HG03432 (cell line): Measurements from ENCODE around the gene REG1A.

Experiments used
- ATAC-seq: cut with Tn5 transposase; IDR thresholded peaks from one replicate; pipeline ENCODE4 v1.9.1; 2021; ENCODE audit warnings: mild to moderate bottlenecking, moderate library complexity; ENCODE audit not compliant: unreplicated experiment

REG1A gene

GRCh38 chr2:79124907-79125720 lies 4.8 kb downstream of the REG1A start:
- ATAC-seq, result no peak

GRCh38 chr2:79125721-79125985 lies 5.4 kb downstream of the REG1A start:
- no peak for ATAC-seq

- no peak for ATAC-seq
These were observed 8.1 kb downstream of the REG1A start for GRCh38 chr2:79128406-79128805.

DNA sequence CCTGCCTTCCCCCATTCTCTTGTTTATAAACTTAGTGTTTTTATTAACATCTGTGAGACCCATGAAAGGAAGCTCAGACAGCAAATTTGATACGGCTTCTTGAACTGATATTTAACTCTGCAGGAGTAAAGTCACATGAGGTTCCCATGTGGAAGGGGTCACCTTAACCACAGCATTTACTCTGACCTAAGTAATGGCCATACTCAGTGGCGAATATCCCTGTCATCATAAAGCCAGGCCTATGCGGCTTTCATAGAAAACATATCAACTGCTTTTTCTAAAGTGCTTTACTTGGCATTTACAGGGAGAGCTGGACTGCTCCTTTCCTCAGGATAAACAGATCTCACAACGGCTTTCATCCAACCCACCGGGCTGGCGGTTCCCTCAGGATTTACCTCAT lies 9.0 kb downstream of the REG1A start:
- no peak for ATAC-seq

DNA sequence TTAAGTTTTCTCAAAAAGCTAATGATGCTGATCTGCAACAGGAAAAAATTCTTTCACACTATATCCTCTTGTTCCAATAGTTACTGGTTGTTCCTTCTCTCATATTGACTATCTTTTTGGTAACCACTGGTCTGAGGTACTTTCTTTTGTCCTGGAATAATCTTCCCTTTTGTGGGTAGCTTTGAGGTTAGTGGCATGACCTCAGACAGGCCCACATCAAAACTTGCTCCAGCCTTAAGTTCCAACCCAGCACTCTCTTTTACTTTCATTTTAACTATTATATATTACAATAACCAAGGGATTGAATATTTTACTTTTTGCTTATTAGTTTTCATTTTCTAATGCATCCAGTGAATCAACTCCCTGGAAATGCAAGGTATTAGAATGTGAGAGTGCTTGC lies 9.5 kb downstream of the REG1A start:
- no peak for ATAC-seq

GRCh38 chr2:79131687-79132086 lies 11.4 kb downstream of the REG1A start:
- no peak for ATAC-seq

DNA sequence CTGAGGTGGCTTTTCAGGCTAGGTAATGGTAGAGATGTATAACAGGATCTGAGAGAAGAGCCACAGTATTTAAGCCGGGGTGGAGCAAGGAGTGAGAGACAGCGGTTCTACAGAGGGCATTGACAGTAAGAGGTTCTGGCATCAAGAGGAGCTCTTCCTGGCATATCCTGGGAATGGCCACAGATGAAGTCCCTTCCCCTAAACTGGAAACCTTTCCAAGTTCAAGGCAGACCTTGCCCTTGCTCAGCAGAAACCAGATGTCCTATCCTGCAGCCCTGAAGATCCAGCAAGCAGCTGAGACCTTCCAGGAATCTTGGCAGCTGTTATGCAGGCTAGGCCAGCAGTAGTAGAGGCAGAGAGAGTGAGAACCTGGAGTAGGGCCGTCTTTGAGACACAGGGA lies 18.1 kb downstream of the REG1A start:
- ATAC-seq, result no peak

- no peak for ATAC-seq
These were observed 19.1 kb downstream of the REG1A start for GRCh38 chr2:79139423-79139822.

- no peak for ATAC-seq
These were observed 35.7 kb downstream of the REG1A start for GRCh38 chr2:79155826-79156476.

DNA sequence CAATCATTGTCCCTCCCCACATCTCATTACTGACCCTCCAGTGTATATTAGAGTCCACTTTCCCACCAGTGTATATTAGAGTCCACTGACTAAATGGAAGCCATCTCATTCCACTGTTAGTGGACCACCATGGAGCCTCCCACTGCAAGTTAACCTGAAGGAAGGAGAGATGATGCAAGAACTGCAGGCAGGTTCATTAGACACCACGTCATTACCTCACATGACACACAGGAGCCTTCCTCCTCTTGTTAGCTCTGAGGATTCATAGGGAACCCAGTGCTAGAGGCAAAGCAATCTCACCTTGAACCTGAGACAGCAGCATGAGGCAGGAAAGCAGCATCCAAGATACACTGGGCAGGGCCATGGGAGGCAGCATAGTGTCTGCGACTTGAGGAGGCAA lies 38.7 kb downstream of the REG1A start:
- no peak for ATAC-seq

- no peak for ATAC-seq
These were observed 39.4 kb downstream of the REG1A start, which contains the start of gene REG3A for GRCh38 chr2:79159653-79160052. TSS of gene REG3A (minus strand) at chr2:79159753. CDS start at chr2:79159405, 348 bp downstream.

DNA sequence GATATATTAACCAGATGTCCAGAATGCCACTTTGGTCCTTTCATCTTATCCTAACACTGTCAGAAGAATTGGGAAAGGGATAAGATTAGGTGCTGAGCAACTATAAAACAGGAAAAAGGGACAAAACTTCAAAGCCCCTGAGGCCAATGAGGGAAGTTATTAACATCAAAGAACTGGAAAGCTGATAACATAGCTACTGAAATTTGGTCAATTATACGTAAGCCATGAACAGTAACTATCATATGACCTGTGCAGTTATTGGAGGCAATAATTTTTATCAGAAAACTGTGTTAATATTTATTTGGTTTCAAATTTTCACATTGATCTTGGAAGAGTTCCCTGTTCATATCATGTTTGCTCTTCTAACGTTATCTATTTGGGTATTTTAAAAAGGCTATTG lies 41.8 kb downstream of the REG1A start:
- no peak for ATAC-seq

GRCh38 chr2:79162801-79163200 lies 42.5 kb downstream of the REG1A start:
- no peak for ATAC-seq

GRCh38 chr2:79171348-79171958 lies 51.2 kb downstream of the REG1A start:
- ATAC-seq, result no peak
